Mesenchymal stem cell (in vitro differentiated cells and primary cell): ENCODE data around the gene PBX2.
A peak's percentile ranks its signal among the peaks of the same experiment; 100 is the strongest.

Source experiments
- DNase-seq: peaks from one replicate; pipeline ENCODE4 v3.0.0-alpha.2; 2013
- H2AFZ ChIP-seq: one replicate; pipeline ENCODE4 v1.6.1; 2013; ENCODE audit warnings: low read depth, mild to moderate bottlenecking, control low read depth, inconsistent platforms, low read length, moderate library complexity
- H2AK5ac ChIP-seq: 2 replicates; pipeline ENCODE4 v1.6.1; 2013; ENCODE audit warnings: low read length, moderate library complexity, mild to moderate bottlenecking, inconsistent platforms; ENCODE audit not compliant: severe bottlenecking
- H2BK120ac ChIP-seq: one replicate; pipeline ENCODE4 v1.6.1; 2013; ENCODE audit warnings: low read depth, mild to moderate bottlenecking, inconsistent platforms, low read length, moderate library complexity
- H2BK12ac ChIP-seq, 2 experiments: one replicate each; pipeline ENCODE4 v1.6.1; 2013; ENCODE audit warnings: inconsistent platforms in 2 of 2, low read length in 2 of 2, mild to moderate bottlenecking in 2 of 2, moderate library complexity in 2 of 2, control low read depth in 1 of 2
- H2BK15ac ChIP-seq: one replicate; pipeline ENCODE4 v1.6.1; 2013; ENCODE audit warnings: mild to moderate bottlenecking, low read depth, inconsistent platforms; ENCODE audit not compliant: poor library complexity, severe bottlenecking
- H2BK5ac ChIP-seq: 2 replicates; pipeline ENCODE4 v1.6.1; 2013; ENCODE audit warnings: low read depth, mild to moderate bottlenecking, low read length, control low read depth, inconsistent platforms; ENCODE audit not compliant: poor library complexity, severe bottlenecking
- H3K14ac ChIP-seq, 2 experiments: one replicate each; pipeline ENCODE4 v1.6.1; 2013; ENCODE audit warnings: inconsistent platforms in 2 of 2, low read length in 2 of 2, control low read depth in 1 of 2, mild to moderate bottlenecking in 1 of 2, moderate library complexity in 1 of 2
- H3K18ac ChIP-seq, 2 experiments: one replicate each; pipeline ENCODE4 v1.6.1; 2013; ENCODE audit warnings: inconsistent platforms in 2 of 2, low read length in 2 of 2, control low read depth in 1 of 2, low read depth in 1 of 2, mild to moderate bottlenecking in 1 of 2
- H3K23ac ChIP-seq, 2 experiments: one replicate each; pipeline ENCODE4 v1.6.1; 2013; ENCODE audit warnings: inconsistent platforms in 2 of 2, low read length in 2 of 2, mild to moderate bottlenecking in 2 of 2, moderate library complexity in 2 of 2, control low read depth in 1 of 2
- H3K27ac ChIP-seq: 2 replicates; pipeline ENCODE4 v1.5.1; 2013; ENCODE audit warnings: mild to moderate bottlenecking, moderate library complexity, low read length, control low read depth, inconsistent platforms; ENCODE audit not compliant: poor library complexity, severe bottlenecking
- H3K27me3 ChIP-seq, 2 experiments: 2 replicates each; pipeline versions ENCODE4 v1.6.1 to v1.7.0; 2013; ENCODE audit warnings: low read length in 2 of 2, mild to moderate bottlenecking in 2 of 2, moderate library complexity in 2 of 2, control low read depth in 1 of 2, inconsistent platforms in 1 of 2; ENCODE audit not compliant: control insufficient read depth in 1 of 2, insufficient read depth in 1 of 2
- H3K36me3 ChIP-seq, 2 experiments: 2 replicates each; pipeline versions ENCODE4 v1.6.1 to v1.7.0; 2013; ENCODE audit warnings: low read length in 2 of 2, control low read depth in 1 of 2, inconsistent platforms in 1 of 2, low read depth in 1 of 2, mild to moderate bottlenecking in 1 of 2; ENCODE audit not compliant: insufficient read depth in 2 of 2, control insufficient read depth in 1 of 2
- H3K4ac ChIP-seq, 2 experiments: one replicate each; pipeline ENCODE4 v1.6.1; 2013; ENCODE audit warnings: inconsistent platforms in 2 of 2, low read length in 2 of 2, mild to moderate bottlenecking in 2 of 2, moderate library complexity in 2 of 2, control low read depth in 1 of 2, low read depth in 1 of 2
- H3K4me1 ChIP-seq: 2 replicates; pipeline ENCODE4 v1.6.1; 2013; ENCODE audit warnings: low read depth, low read length, control low read depth; ENCODE audit not compliant: control insufficient read depth, insufficient read depth
- H3K4me2 ChIP-seq: 2 replicates; pipeline ENCODE4 v1.6.1; 2013; ENCODE audit warnings: low read length, mild to moderate bottlenecking, inconsistent platforms; ENCODE audit not compliant: poor library complexity, severe bottlenecking
- H3K4me3 ChIP-seq, 2 experiments: 2 replicates each; pipeline versions ENCODE4 v1.5.1 to v1.7.0; 2013; ENCODE audit warnings: low read length in 2 of 2, mild to moderate bottlenecking in 2 of 2, control low read depth in 1 of 2, low read depth in 1 of 2; ENCODE audit not compliant: insufficient read depth in 1 of 2
- H3K79me1 ChIP-seq: replicated peaks from 2 replicates; pipeline ENCODE4 v1.6.1; 2013; ENCODE audit warnings: mild to moderate bottlenecking, control low read depth, low read length, inconsistent platforms; ENCODE audit not compliant: poor library complexity, severe bottlenecking
- H3K9ac ChIP-seq: 2 replicates; pipeline ENCODE4 v1.7.0; 2013; ENCODE audit warnings: mild to moderate bottlenecking, low read length, moderate library complexity
- H3K9me3 ChIP-seq: 2 replicates; pipeline ENCODE4 v1.7.0; 2013; ENCODE audit warnings: mild to moderate bottlenecking, low read length; ENCODE audit not compliant: control insufficient read depth
- H4K8ac ChIP-seq: one replicate; pipeline ENCODE4 v1.6.1; 2013; ENCODE audit warnings: inconsistent platforms, mild to moderate bottlenecking, low read length, moderate library complexity
- H4K91ac ChIP-seq: one replicate; pipeline ENCODE4 v1.6.1; 2013; ENCODE audit warnings: mild to moderate bottlenecking, low read length, inconsistent platforms
- WGBS: methylation state at CpG from one replicate; pipeline ENCODE4 v1.1.7; 2013; ENCODE audit warnings: mixed read lengths; 5-methylcytosine and 5-hydroxymethylcytosine counted together

The PBX2 gene

GRCh38 chr6:32181148-32181702 lies 8.8 kb downstream of the PBX2 start:
- H3K18ac ChIP-seq: no peak overlapping the region
- H2BK12ac ChIP-seq: no peak overlapping the region
- H2BK5ac ChIP-seq: no peak overlapping the region
- DNase-seq: no peak
- H3K27me3 ChIP-seq: no peaks in the 10 kb centered on the region
- H2AFZ ChIP-seq: no peak overlapping the region
- no peak overlapping the region for H3K27ac ChIP-seq
- no peak overlapping the region for H3K14ac ChIP-seq
- H4K8ac ChIP-seq: no peak overlapping the region
- H3K23ac ChIP-seq: no peak overlapping the region
- peaks cover 46 to 49% of the 10 kb centered on the region in 2 experiments for H3K36me3 ChIP-seq
- H3K79me1 ChIP-seq: peaks cover 37% of the 10 kb centered on the region
- no peaks in the 10 kb centered on the region for H3K9me3 ChIP-seq
- H3K4me3 ChIP-seq: no peak overlapping the region
- no peak overlapping the region for H2BK120ac ChIP-seq
- H4K91ac ChIP-seq: no peak overlapping the region
- no peak overlapping the region for H3K4ac ChIP-seq
- WGBS: 94% methylated on average over 15 of the region's 15 CpGs
- no peak overlapping the region for H3K9ac ChIP-seq
- peaks cover 14% of the 10 kb centered on the region for H3K4me1 ChIP-seq
- H3K4me2 ChIP-seq: no peak overlapping the region
- H2BK15ac ChIP-seq: no peak overlapping the region
- no peak overlapping the region for H2AK5ac ChIP-seq

GRCh38 chr6:32179766-32180405 lies 10.1 kb downstream of the PBX2 start:
- Histone ChIP-seq H4K8ac (no peak overlapping the region), H2BK120ac (no peak overlapping the region), H3K27me3 (no peaks in the 10 kb centered on the region), H3K9ac (no peak overlapping the region), H2BK5ac (no peak overlapping the region), H4K91ac (no peak overlapping the region), H3K4me2 (no peak overlapping the region), H3K4ac (no peak overlapping the region), H3K23ac (no peak overlapping the region), H3K14ac (no peak overlapping the region), H2AK5ac (no peak overlapping the region), H2AFZ (no peak overlapping the region), H3K4me1 (peaks cover 15% of the 10 kb centered on the region), H3K9me3 (no peaks in the 10 kb centered on the region), H3K27ac (no peak overlapping the region), H3K36me3 (peaks cover 44% of the 10 kb centered on the region in 2 experiments), H3K18ac (no peak overlapping the region), H3K4me3 (peak overlapping the region in 1 of 2 experiments; percentile 99), H3K79me1 (peaks cover 40% of the 10 kb centered on the region), H2BK12ac (no peak overlapping the region), H2BK15ac (no peak overlapping the region)
- DNase-seq: no peak
- 86% methylated on average over 10 of the region's 10 CpGs for WGBS

- no peak overlapping the region for H2BK120ac ChIP-seq
- peak overlapping the region; percentile 66 for H4K8ac ChIP-seq
- no peaks in the 10 kb centered on the region for H3K9me3 ChIP-seq
- peak overlapping the region; percentile 77 for H3K4me2 ChIP-seq
- H2BK5ac ChIP-seq: no peak overlapping the region
- DNase-seq: no peak
- peak overlapping the region; percentile 28 for H3K27ac ChIP-seq
- no peak overlapping the region for H4K91ac ChIP-seq
- peak overlapping the region in 1 of 2 experiments; percentile 43 for H3K4ac ChIP-seq
- H2AFZ ChIP-seq: no peak overlapping the region
- peaks cover 15% of the 10 kb centered on the region for H3K4me1 ChIP-seq
- no peaks in the 10 kb centered on the region for H3K27me3 ChIP-seq
- H2BK12ac ChIP-seq: peak overlapping the region in 1 of 2 experiments; percentile 3
- H3K36me3 ChIP-seq: peaks cover 37 to 38% of the 10 kb centered on the region in 2 experiments
- H2AK5ac ChIP-seq: no peak overlapping the region
- peak overlapping the region; percentile 63 to 99 for H3K4me3 ChIP-seq
- peak overlapping the region; percentile 92 for H3K9ac ChIP-seq
- peak overlapping the region in 1 of 2 experiments; percentile 18 for H3K18ac ChIP-seq
- peaks cover 38% of the 10 kb centered on the region for H3K79me1 ChIP-seq
- H3K23ac ChIP-seq: no peak overlapping the region
- WGBS: 5% methylated on average over 24 of the region's 24 CpGs
- peak overlapping the region in 1 of 2 experiments; percentile 5 for H3K14ac ChIP-seq
- no peak overlapping the region for H2BK15ac ChIP-seq
Measured at GRCh38 chr6:32178547-32179440, 11.2 kb downstream of the PBX2 start.
